Stimulated activated CD8-positive, alpha-beta memory T cell treated with anti-CD3 and anti-CD28 coated beads, Interleukin-4, amount 100 ng/mL, for 24 hours (primary cell): ENCODE results near the gene ETS2.

Experiments used
- DNase-seq: peaks from one replicate; pipeline ENCODE4 v3.0.0-alpha.2; 2020; ENCODE audit warnings: low read depth

Gene ETS2

DNA sequence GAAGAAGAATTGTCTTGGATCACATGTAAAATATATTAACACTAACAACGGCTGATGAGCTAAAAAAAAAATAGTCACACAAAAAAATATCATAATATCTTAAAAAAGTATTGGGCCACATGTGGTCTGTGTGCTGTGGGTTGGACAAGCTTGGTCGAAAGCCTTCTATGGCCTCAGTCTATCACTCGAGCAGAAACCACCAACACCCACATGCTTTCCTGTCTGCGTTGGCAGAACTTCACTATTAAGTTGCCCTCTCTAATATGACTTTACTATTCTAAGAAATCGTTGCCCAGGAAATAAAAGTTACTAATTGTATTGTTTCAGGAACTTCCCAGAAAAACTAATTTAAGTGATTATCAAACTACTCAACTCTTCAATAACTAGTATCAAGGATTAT lies 28.2 kb upstream of the ETS2 start:
- DNase-seq: no peak

DNA sequence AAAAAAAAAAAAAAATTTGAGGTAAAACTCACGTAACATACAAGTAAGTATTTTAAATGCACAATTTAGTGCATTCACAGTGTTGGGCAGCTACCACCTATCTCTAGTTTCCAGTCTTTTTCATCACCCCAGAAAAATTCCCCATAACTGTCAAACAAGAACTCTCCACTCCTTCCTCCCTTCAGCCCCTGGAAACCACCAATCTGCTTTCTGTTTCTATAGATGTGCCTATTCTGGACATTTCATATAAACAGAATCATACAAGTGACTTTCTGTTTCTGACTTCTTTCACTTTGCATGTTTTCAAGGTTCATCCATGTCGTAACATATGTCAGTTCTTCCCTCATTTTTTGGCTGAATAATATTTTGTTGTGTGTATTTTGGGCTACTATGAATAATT lies 24.9 kb upstream of the ETS2 start:
- no peak for DNase-seq

DNA sequence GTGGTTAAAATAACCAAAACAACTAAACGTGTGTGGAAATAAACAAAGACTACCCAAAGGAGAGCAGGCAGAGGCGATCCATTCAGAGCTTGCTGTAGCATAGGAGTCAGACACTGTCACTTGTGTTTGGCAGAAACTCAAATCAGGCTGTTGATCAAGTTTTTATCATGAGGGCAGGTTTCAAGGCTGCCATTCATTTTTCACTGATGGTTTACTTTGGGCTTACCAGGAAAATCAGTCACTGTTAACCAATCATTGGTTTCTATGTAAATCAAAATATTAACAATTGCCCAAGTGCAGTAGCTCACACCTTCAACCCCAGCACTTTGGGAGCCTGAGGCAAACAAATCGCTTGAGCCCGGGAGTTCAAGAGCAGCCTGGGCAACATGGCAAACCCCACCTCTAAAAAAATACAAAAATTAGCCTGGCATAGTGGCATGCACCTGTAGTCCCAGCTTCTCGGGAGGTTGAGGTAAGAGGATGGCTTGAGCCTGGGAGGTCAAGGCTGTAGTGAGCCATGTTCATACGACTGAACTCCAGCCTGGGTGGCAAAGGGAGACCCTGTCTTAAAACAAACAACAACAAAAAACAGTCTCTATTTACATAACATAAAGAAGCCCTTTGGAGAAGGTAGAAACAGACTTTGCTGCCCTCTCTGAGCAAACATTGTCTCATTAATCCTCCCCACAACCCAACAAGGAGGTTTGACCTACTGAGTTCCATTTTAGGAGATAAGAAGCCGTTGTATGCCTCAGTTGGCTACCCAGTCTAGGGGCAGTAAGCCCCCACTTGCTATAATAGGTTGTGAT lies 21.1 kb upstream of the ETS2 start:
- no peak for DNase-seq

DNA sequence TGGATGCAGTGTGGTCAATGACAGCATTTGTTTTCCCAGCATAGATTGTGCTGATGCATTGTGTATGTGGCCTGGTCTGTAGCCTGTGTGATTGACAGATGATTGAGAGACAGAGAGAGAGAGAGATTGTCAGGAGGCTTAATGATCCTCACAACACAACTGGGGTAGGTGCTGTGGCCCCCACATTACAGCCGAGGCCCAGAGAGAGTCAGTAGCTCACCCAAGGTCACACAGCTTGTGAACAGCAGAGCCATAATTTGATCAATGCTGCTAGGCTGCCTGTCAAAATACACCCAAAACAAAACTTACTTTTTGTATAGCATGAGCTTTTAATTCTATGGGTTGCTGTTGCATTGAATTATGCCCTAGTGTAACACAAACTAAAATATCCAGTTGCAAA lies 20.2 kb upstream of the ETS2 start:
- DNase-seq: no peak

DNA sequence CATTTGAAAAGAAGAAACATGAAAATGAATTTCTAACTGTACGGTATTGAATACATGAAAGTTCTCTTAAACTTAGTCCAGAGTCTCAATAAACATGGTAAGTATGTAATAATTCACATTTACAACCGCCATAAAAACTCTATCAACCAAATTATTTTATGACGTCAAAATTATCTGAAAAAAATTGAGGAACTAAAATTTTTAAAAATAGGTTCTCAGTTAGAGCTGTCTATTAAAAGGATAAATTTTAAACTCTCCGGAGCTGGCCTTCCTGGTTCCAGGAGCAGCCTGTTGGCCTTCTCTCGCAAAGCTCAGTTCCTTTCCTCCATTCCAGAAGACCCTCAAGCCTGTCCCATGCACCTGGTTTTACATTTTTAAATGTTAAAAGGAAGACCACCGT lies 18.7 kb upstream of the ETS2 start:
- DNase-seq: no peak

DNA sequence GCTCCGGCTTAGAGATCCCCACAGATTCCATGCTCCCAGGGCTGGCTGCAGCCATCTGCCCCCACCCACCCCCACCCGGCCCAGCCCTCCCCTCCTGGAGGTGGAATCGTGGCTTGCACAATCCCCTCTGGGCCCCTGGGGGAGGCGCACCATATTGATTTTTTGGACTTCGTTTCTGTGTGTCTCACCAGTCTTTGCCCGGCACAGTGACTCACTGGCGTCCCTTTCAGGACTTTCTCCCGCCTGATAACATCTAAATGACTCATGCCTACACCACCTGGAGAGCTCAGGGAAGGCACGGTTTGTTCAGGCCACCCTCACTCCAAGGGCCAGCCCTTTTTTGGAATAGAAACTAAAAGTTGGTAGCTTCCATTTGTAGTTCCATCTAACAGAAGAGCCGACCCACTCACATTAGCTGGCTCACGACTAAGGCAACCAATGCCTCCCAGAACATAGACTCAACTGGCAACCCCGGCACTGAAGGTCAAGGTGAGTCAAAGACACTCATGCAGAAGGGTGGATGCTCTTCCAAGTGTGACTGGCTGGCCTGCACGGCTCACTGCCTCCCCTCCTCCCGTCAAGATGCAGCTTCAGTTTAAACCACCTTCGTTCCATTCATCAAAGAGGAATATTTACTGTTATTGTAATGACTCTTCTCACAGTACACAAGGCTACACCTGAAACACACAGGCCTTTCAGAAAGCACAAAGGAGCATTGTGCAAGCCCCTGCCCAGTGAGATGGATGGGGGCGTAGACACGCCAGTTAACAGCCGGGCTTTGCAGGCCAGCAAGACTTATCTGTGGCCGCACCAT lies 18.1 kb upstream of the ETS2 start:
- no peak for DNase-seq

DNA sequence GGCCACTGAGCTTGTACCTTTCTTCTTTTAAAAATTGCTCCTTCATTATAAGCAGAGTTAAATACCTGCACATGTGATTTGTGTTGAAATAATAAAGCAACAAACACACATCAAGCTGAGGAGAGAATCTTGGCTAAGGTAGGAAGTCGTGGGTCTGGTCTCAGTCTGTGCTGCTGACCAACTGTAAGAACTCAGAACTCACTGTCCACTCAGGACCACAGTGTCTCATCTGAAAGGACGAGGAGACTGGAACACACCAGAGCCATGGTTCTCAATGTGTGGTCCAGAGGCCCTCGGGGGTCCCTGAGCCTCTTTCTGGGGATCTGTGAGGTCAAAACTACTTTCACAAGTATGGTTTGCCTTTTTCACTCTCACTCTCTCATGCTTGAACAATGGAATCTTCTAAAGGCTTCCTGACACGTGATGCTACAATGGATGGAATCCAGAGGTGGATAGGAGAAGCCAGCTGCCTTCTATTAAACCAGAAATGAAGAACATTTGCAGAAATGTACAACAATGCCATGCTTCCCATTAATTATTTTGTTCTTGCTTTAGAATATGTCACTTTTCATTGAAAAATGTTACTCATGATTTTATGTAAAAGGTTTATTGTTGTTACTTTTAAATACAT lies 17.3 kb upstream of the ETS2 start:
- DNase-seq: no peak

DNA sequence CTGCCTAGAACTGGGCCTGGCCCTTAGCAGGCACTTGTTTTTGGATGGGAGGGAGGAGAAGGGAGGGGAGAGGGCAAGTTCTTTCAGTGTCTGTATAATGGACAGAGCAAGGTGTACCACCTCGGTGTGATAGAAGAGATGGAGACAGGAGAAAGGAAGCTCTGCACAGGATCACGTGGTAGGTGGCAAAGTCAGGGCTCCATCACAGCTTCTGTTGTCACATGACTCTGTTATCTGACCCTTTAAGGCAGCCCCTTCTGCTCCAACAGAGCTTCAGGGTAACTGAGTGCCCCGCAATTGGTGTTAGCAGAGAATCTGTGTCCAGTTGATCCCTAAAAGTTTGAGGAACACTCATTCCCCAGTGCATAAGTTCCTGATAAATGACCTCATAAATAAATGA lies 16.5 kb upstream of the ETS2 start:
- no peak for DNase-seq

DNA sequence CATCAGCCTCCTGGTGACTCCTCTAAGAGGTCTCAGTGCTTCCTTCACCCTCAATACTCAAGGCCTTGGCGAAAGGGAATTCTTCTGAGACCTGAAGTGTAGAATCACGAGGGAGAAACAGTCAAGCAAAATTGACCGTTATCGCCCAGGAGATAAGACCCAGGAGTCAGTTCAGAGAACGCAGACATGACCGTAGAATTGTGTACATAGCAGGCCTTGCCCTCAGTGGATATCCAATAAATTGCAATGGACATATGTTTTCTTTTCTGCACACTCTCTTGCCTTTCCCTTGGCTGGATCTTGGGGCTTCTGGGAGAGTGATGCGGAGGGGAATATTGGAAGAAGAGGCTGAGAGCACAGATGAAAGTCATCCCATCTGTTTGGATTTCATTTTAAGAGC lies 15.7 kb upstream of the ETS2 start:
- DNase-seq: no peak

DNA sequence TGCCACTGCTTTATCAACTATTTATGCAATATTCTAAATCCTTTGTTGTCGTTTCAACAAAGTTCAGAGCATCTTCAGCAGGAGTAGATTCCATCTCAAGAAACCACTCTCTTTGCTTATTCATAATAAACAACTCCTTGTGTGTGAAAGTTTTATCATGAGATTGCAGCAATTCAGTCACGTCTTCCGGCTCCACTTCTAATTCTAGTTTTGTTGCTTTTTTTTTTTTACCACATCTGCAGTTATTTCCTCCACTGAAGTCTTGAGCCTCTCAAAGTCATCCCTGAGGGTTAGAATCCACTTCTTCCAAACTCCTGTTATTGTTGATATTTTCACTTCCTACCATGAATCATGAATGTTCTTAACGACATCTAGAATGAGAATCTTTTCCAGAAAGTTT lies 14.8 kb upstream of the ETS2 start:
- DNase-seq: no peak

DNA sequence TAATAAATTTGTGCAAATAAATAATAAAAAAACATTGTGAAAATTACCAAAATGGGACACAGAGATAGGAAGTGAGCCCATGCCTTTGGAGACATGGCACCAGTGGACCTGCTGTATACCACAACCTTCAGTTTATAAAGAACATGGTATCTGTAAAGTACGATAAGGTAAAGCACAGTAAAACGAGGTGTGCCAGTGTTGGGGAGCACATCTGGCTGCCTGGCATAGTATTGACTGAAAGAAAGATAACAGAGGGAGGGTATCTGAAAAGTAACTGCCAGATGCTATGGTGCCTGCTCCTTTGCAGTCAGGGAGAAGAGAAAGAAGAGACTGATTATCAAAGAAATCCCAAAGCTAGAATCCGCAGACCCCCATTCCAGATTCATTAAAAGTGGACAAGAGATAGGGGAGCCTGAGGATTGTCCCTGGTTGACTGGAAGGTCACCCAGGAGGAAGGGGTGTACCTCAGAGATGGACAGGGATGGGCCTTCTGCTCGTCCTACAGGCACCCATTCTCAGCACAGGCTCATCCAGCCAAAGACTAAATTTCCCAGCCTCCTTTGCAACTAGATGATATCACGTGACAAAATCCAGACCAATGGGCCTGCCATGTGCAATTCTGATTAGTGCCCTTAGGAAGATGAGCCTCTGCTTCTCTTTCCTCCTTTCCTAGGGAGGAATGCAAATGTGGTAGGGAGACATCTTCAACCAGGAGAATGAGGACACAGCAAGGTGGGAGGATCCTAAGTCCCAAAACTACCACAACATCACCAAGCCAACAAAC lies 12.9 kb upstream of the ETS2 start:
- no peak for DNase-seq

DNA sequence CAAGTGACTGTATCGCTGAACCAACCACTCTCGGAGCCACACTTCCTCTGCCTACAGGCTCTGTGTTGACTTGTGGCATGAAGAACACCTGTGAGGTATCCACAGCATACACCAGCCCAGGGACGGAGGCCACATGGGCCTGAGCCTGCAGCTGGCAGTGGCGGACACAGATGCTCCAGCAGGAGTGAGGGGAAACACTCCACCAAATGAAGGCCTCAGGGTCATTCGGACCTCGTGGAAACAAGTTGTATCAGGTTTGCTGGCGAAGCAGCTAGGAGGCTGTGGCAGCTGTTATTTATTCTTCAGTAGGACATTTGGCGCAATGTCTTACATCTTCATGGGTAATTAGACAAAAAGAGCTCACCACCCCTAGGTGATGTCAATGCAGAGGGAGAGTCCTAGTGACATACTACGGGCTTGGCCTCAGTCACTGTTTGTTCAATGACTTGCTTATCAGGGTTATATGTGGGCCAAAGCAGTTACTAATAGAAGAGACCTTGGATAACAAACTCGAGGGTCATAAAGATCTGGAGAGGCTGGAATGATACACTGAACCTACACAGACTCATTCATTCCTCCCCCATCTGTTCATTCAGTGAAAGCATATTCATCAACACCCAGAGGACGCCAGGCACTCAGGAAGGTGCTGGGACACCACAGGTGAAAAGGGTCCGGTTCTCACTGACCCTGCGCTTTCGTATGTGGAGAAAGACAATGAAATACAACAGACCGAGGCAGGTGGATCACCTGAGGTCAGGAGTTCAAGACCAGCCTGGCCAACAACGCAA lies 11.6 kb upstream of the ETS2 start:
- DNase-seq: no peak

DNA sequence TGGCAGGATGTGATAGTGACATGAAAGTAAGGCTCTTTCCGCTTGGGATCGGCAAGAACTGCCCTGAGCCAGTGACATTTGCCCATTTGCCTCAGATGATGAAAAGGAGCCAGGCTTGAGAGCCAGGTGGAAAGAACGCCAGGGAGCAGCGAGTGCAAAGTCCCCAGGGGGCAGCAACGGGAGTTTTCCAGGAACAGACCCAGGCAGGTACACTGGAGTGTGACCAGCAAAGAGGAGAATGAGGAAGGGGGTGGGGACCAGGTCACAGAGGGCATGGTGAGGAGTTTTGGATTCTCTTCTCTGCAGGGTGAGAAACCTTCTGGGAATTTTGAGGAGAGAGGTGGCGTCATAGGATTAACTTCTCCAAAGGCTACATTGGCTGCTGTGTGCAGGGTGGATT lies 10.8 kb upstream of the ETS2 start:
- DNase-seq: no peak

DNA sequence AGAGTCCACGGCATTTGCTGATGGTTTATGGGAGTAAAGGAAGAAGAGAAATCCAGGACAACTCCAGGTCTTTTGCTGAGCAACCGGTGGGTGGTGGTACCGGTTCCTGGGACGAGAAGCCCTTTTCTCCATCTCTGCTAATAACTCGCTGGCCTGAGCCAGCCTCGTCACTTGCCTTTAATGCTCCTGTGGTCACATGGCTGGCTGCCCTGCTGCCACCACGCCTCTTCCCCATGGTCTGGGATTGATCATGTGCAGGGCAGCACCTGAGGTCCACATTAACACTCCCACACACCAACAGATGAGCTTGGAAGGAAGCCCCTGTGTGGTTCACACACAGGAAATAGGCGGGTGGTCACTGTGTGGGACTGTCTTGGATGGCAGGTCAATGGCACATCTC lies 10.3 kb upstream of the ETS2 start:
- no peak for DNase-seq

DNA sequence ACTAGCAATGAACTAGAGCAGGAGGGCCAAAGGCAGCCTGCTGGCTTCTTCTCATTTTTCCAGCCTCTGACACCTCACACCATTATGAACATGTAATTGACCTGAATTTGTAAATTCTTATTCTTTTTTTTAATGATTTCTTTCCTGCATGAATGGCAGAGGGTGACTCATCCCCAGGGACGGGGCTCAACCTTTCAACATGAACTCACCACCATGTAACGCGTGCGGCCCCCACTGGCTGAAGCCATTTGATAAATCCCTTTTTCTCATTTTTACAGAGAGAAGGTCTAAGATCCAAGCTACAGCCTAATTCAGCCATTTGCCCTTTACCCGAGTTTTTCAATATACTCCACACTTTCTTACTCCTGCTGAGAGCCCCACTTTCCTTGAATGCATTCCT lies 9.3 kb upstream of the ETS2 start:
- no peak for DNase-seq

DNA sequence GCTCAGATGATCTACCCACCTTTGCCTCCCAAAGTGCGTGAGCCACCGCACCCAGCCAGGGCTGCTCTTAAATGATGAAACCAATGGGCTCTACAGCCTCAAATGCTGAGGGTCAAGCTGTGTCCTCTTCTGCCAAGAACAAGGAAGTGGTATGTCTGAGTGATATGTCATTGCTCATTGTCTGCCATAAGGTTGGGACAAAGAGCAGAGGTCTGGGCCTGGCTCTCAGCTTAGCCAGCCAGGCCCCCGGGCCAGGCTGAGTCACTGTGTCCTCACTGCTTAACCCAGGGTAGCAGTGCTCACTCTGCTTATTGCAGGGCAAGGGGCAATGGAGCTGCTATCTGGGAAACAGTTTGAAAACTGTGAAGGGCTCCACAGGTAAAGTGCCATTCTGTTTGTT lies 8.3 kb upstream of the ETS2 start:
- DNase-seq: no peak

DNA sequence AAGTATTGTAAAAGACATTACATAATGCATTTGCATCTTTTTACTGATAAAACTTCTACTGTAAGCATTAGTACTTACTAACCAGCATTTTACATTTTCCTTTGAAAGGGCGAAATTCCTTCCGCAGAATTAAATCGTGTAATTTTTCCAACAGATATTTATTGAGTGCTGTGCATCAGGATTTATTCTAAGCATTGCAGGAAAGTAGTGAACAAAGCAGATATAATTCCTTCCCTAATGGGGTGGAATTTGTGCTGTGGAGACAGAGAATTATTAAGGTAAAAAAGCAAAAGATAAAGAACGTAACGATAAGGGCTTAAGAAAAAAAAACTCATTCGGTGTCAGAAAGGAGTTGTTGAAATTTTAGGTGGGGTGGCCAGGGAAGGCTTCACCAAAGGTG lies 7.6 kb upstream of the ETS2 start:
- DNase-seq: no peak

DNA sequence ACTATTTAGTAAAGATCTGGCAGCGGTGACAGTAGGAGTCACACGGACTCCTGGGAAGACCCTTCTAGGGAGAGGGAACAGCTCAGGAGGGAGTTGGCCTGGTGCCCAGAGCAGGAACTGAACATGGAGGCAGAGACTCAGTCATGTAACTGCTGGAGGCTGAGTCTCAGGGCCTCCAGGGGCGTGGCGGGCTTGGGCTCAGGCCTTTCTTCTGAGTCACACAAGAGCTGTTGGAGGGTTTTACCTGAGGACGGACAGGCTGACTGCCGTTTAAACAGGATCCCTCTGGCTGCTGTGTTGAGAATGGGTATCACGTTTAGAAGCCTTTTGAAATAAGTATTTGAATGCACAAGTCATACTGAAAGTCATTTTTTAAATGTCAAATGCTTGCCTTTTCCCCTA lies 7.2 kb upstream of the ETS2 start:
- no peak for DNase-seq

DNA sequence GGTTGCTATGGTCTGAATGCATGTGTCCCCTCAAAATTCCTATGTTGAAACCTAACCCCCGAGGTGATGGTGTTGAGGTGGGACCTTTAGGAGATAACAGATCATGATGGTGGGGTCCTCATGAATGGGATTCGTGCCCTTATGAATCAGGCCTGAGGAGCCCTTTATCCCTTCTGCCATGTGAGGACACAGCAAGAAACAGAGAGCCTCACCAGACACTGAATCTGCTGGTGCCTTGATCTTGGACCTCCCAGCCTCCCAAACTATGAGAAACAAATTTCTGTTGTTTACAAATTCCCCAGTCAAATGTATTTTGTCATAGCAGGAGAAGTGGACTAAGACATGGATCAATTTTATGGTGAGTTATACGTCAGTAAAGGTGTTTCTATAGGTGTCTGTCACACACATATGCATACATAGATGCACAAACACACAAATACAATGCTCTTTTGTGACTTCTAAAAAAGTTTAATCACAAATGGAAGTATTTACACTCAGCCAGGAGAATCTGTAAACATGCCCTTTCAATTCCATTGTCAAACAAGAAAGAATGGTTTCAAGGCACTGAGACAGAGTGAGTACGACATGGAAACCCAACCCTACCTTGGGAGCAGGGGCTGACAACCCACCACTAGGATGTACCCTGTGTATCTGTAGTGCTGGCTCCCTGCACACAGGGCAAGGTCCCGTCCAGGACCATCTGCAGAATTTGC lies 5.5 kb upstream of the ETS2 start:
- DNase-seq: no peak

DNA sequence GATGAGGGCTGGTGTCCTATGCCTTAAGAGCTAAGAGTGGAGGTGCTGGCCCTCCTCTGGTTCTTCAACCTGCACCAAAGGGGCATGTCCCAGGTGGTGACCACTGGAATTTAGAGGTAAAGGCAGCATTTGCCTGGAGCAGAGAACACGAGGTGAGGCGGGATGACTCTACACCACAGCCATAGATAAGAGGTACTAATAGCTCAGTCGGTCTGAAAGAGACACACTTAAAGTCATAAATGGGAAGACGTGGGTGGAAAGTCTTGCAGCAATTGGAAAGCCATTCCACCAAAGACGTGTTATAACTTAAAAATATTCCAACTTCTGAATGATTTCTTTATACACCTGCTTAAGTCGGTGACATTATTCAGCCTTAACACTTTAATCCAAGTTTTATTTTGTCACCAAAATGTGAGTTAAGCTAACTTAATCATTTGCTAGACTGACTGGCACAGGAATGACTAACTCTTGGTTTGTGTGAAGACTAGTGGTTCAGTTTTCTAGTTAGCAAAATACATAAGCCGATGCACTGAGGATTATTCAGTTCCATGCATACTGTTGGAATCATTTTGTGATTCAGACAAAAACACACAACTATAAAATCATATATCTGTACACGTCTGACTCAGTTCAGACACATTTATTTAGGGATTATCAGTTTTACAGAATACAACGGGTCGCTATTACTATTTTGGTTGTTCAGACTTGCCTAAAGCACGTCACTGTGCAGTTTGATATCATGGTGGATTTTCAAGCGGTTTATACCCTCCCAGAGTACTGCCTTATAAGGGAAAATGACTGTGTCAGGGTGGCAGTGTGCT lies 4.6 kb upstream of the ETS2 start:
- no peak for DNase-seq
